ENCODE measurements around the gene ZBTB16.

The ZBTB16 gene

DNA sequence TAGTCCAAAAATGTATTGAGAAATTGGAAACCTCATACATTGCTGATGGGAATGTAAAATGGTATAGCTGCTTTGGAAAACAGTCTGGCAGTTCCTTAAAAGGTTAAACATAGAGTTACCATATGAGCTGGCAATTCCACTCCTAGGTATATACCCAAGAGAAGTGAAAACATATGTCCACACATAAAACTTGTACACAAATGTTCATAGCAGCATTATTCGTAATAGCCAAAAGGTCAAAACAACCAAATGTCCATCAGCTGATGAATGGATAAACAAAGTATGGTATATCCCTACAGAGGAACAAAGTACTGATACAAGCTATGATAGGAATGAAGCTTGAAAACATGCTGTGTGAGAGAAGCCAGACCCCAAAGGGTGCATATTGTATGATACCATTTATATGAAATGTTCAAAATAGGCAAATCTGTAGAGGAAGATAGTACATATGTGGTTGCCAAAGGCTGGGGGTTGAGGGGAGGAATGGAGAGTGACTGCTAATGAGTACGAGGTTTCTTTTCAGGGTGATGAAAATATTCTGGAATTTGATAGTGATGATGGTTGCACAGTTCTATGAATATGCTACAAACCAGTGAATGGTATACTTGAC lies 85.8 kb downstream of the ZBTB16 start:
- Histone ChIP-seq H3K9ac (ENCODE audit: low read depth, low read length) (no peak overlapping the region), H3K79me2 (ENCODE audit: insufficient read depth, low read length) (no peaks in the 10 kb centered on the region), H4K20me1 (ENCODE audit: insufficient read depth, low read length) (peaks cover 4% of the 10 kb centered on the region; the same call in 1 of the 2 replicates), H3K27ac (ENCODE audit: low read length) (no peak overlapping the region), H2AFZ (ENCODE audit: low read depth, low read length) (no peak overlapping the region), H3K27me3 (ENCODE audit: insufficient read depth, low read length, poor library complexity) (peaks cover 21% of the 10 kb centered on the region), H3K4me1 (ENCODE audit: insufficient read depth, low read length) (no peaks in the 10 kb centered on the region), H3K4me3 (ENCODE audit: low read depth in 1 of 2, low read length in 2 of 2) (no peak overlapping the region), H3K36me3 (ENCODE audit: insufficient read depth, low read length) (no peaks in the 10 kb centered on the region), H3K9me3 (ENCODE audit: insufficient read depth, low read length, severe bottlenecking) (no peaks in the 10 kb centered on the region), H3K4me2 (ENCODE audit: insufficient read depth, low read length) (no peak overlapping the region)
- no peak for TF ChIP-seq EZH2 (IDR thresholded peaks at IDR 0.05; ENCODE audit: borderline replicate concordance, low read depth, low read length, severe bottlenecking)
- no peak for TF ChIP-seq CTCF (IDR thresholded peaks at IDR 0.05; ENCODE audit: borderline replicate concordance, extremely low read depth, low read length, poor library complexity, severe bottlenecking)
- no peak for DNase-seq
- no peak for ATAC-seq (ENCODE audit: insufficient read depth, low read depth)

- no peaks in the 10 kb centered on the region for H3K9me3 ChIP-seq (ENCODE audit: insufficient read depth, low read length, severe bottlenecking)
- H4K20me1 ChIP-seq (ENCODE audit: insufficient read depth, low read length): no peaks in the 10 kb centered on the region
- H3K36me3 ChIP-seq (ENCODE audit: insufficient read depth, low read length): no peaks in the 10 kb centered on the region
- DNase-seq: no peak
- no peak overlapping the region for H2AFZ ChIP-seq (ENCODE audit: low read depth, low read length)
- no peak for ATAC-seq (ENCODE audit: insufficient read depth, low read depth)
- no peak overlapping the region for H3K9ac ChIP-seq (ENCODE audit: low read depth, low read length)
- no peak overlapping the region for H3K4me2 ChIP-seq (ENCODE audit: insufficient read depth, low read length)
- no peak overlapping the region for H3K4me3 ChIP-seq (ENCODE audit: low read depth in 1 of 2, low read length in 2 of 2)
- H3K4me1 ChIP-seq (ENCODE audit: insufficient read depth, low read length): no peaks in the 10 kb centered on the region
- no peaks in the 10 kb centered on the region for H3K79me2 ChIP-seq (ENCODE audit: insufficient read depth, low read length)
- no peak overlapping the region for H3K27ac ChIP-seq (ENCODE audit: low read length)
- TF ChIP-seq EZH2 (IDR thresholded peaks at IDR 0.05; ENCODE audit: borderline replicate concordance, low read depth, low read length, severe bottlenecking): no peak
- no peak for TF ChIP-seq CTCF (IDR thresholded peaks at IDR 0.05; ENCODE audit: borderline replicate concordance, extremely low read depth, low read length, poor library complexity, severe bottlenecking)
- H3K27me3 ChIP-seq (ENCODE audit: insufficient read depth, low read length, poor library complexity): peaks cover 22% of the 10 kb centered on the region
These were observed 88.0 kb downstream of the ZBTB16 start for GRCh38 chr11:114147375-114148012.

DNA sequence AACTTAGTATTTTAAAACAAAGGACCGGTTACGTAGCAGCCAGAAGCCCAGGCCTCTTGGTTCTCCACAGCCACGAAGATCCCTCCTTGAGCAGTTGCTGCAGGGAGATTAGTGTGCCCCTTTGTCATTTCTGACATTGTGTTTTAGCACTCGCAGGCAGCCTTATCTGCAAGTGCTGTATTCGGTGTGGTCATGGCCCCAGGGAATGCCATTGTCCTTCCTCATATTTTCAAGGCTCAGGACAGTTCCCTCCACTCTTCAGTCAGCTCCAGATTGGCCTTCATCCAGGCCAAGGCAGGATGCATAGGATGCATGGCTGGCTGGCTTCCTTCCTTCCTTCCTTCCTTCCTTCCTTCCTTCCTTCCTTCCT lies 88.5 kb downstream of the ZBTB16 start:
- H3K27me3 ChIP-seq (ENCODE audit: insufficient read depth, low read length, poor library complexity): peaks cover 23% of the 10 kb centered on the region
- H2AFZ ChIP-seq (ENCODE audit: low read depth, low read length): no peak overlapping the region
- H3K9ac ChIP-seq (ENCODE audit: low read depth, low read length): no peak overlapping the region
- H3K4me1 ChIP-seq (ENCODE audit: insufficient read depth, low read length): no peaks in the 10 kb centered on the region
- no peak overlapping the region for H3K4me3 ChIP-seq (ENCODE audit: low read depth in 1 of 2, low read length in 2 of 2)
- H3K4me2 ChIP-seq (ENCODE audit: insufficient read depth, low read length): no peak overlapping the region
- no peaks in the 10 kb centered on the region for H4K20me1 ChIP-seq (ENCODE audit: insufficient read depth, low read length)
- no peaks in the 10 kb centered on the region for H3K9me3 ChIP-seq (ENCODE audit: insufficient read depth, low read length, severe bottlenecking)
- no peaks in the 10 kb centered on the region for H3K36me3 ChIP-seq (ENCODE audit: insufficient read depth, low read length)
- no peak for TF ChIP-seq EZH2 (IDR thresholded peaks at IDR 0.05; ENCODE audit: borderline replicate concordance, low read depth, low read length, severe bottlenecking)
- no peak for TF ChIP-seq CTCF (IDR thresholded peaks at IDR 0.05; ENCODE audit: borderline replicate concordance, extremely low read depth, low read length, poor library complexity, severe bottlenecking)
- no peaks in the 10 kb centered on the region for H3K79me2 ChIP-seq (ENCODE audit: insufficient read depth, low read length)
- ATAC-seq (ENCODE audit: insufficient read depth, low read depth): no peak
- DNase-seq: no peak
- no peak overlapping the region for H3K27ac ChIP-seq (ENCODE audit: low read length)

Data from DND-41 (cell line).